Right ventricle myocardium inferior (tissue), 1 donor: ENCODE data around the gene GFM2. TPM values are rescaled to one million over a fixed set of nuclear protein-coding genes. Genes with fewer than 3 reads are reported as not detected.

Experiments
- total RNA-seq: library from RNA; stranded (reverse); fragmentation: NEBNext Ultra II Directional; extraction: Animal tissue kit (Norgen Biotek cat#: 25700); gene quantifications from one replicate; pipeline ENCODE4 v1.2.1, GENCODE V29; 2021
- donor health status: DM: no; HTN: yes; CAD: no; lungs with severe emphysema.

Gene GFM2
- total RNA-seq, 1 donor from 2014 or later = 44.6 TPM

Other genes starting within 250 kb of the GFM2 start
- 3.7 TPM for gene ENC1, start 126.4 kb downstream of the GFM2 start, total RNA-seq
- 95.7 TPM for gene HEXB, start 81.9 kb downstream of the GFM2 start, total RNA-seq
- 45.1 TPM for gene NSA2, start 132 bp upstream of the GFM2 start, total RNA-seq
- gene FAM169A, start 99.3 kb upstream of the GFM2 start, total RNA-seq = 3.0 TPM